ENCODE results near the gene ELFN1. TPM values are rescaled to one million over a fixed set of nuclear protein-coding genes. Genes with fewer than 3 reads are reported as not detected.

Gene ELFN1
- total RNA-seq, 1 donor: 12.7 TPM

DNA sequence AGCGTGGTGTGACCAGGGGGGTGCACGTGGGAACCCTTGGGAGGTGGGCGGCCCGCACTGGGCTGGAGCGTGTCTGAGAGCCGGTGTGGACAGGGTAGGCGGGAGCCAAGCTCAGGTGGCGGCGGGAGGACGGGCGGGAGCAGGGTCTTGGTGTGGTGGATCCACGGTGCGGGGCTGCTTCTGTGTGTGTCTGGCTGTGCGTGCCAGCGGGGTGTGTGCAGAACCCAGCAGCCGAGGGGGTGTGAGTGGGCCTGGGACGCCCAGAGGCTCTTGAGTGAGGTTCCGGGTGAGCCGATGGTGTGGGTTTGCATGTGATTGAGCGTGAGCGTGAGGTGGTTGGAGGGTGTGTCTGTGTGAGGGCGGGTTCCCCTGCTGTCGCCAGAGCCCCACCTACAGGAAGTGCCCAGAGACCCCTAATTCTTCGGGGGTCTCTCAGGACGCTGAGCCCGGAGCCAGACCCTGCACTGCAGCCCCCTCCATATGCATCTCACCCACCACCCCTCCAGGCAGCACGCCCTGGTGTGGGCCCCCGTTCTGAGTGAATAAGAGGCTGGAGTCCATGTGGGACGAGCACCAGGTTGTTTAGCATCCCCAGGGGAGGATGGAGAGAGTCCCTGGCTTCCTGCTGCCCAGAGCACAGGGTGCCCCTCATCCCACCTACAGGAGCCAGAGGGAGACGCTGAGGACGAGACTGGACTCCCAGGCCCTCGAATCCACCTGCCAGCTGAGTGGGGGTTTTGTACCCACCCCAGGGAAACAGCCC, 78.2 kb downstream of the ELFN1 start:
- no peak overlapping the region for H2AFZ ChIP-seq (ENCODE audit: low read length)
- peak; percentile 73 for DNase-seq (ENCODE audit: insufficient read length, low spot score, missing footprints)

GRCh38 chr7:1748839-1749173, 78.7 kb downstream of the ELFN1 start:
- no peak overlapping the region for H3K4me3 ChIP-seq (ENCODE audit: insufficient read depth, low read length)
- peaks cover 25% of the 10 kb centered on the region for H3K27me3 ChIP-seq (ENCODE audit: insufficient read depth, low read length)
- H3K9me3 ChIP-seq (ENCODE audit: low read depth, low read length): no peaks in the 10 kb centered on the region
- no peak overlapping the region for H2AFZ ChIP-seq (ENCODE audit: low read length)
- no peaks in the 10 kb centered on the region for H3K79me2 ChIP-seq (ENCODE audit: insufficient read depth, low read length)
- H3K36me3 ChIP-seq (ENCODE audit: insufficient read depth, low read length): no peaks in the 10 kb centered on the region
- H3K27ac ChIP-seq (ENCODE audit: low read depth, low read length): no peak overlapping the region
- DNase-seq (ENCODE audit: insufficient read length, low spot score, missing footprints): no peak
- no peak overlapping the region for H3K4me2 ChIP-seq (ENCODE audit: insufficient read depth, low read length)
- no peak for TF ChIP-seq CTCF (IDR thresholded peaks at IDR 0.05; ENCODE audit: extremely low read depth, low read depth, low read length)
- no peaks in the 10 kb centered on the region for H4K20me1 ChIP-seq (ENCODE audit: insufficient read depth, low read length)
- H3K4me1 ChIP-seq (ENCODE audit: insufficient read depth, low read length): no peaks in the 10 kb centered on the region

More for the DNA sequence above, 78.2 kb downstream of the ELFN1 start:
- Histone ChIP-seq H3K36me3 (ENCODE audit: insufficient read depth, low read length) (no peaks in the 10 kb centered on the region), H4K20me1 (ENCODE audit: insufficient read depth, low read length) (no peaks in the 10 kb centered on the region), H3K4me2 (ENCODE audit: insufficient read depth, low read length) (no peak overlapping the region), H3K4me1 (ENCODE audit: insufficient read depth, low read length) (no peaks in the 10 kb centered on the region), H3K79me2 (ENCODE audit: insufficient read depth, low read length) (no peaks in the 10 kb centered on the region), H3K9me3 (ENCODE audit: low read depth, low read length) (no peaks in the 10 kb centered on the region), H3K27me3 (ENCODE audit: insufficient read depth, low read length) (peaks cover 25% of the 10 kb centered on the region), H3K27ac (ENCODE audit: low read depth, low read length) (no peak overlapping the region), H3K4me3 (ENCODE audit: insufficient read depth, low read length) (no peak overlapping the region)
- no peak for TF ChIP-seq CTCF (IDR thresholded peaks at IDR 0.05; ENCODE audit: extremely low read depth, low read depth, low read length)

GRCh38 chr7:1749351-1749863, 79.3 kb downstream of the ELFN1 start:
- peak; percentile 65 for DNase-seq (ENCODE audit: insufficient read length, low spot score, missing footprints)
- H4K20me1 ChIP-seq (ENCODE audit: insufficient read depth, low read length): no peaks in the 10 kb centered on the region
- H3K27me3 ChIP-seq (ENCODE audit: insufficient read depth, low read length): peaks cover 29% of the 10 kb centered on the region
- no peaks in the 10 kb centered on the region for H3K4me1 ChIP-seq (ENCODE audit: insufficient read depth, low read length)
- TF ChIP-seq CTCF (IDR thresholded peaks at IDR 0.05; ENCODE audit: extremely low read depth, low read depth, low read length): no peak
- no peaks in the 10 kb centered on the region for H3K9me3 ChIP-seq (ENCODE audit: low read depth, low read length)
- H3K27ac ChIP-seq (ENCODE audit: low read depth, low read length): no peak overlapping the region
- H3K4me2 ChIP-seq (ENCODE audit: insufficient read depth, low read length): no peak overlapping the region
- no peaks in the 10 kb centered on the region for H3K36me3 ChIP-seq (ENCODE audit: insufficient read depth, low read length)
- no peaks in the 10 kb centered on the region for H3K79me2 ChIP-seq (ENCODE audit: insufficient read depth, low read length)
- no peak overlapping the region for H3K4me3 ChIP-seq (ENCODE audit: insufficient read depth, low read length)
- no peak overlapping the region for H2AFZ ChIP-seq (ENCODE audit: low read length)

GRCh38 chr7:1749864-1750466, 79.9 kb downstream of the ELFN1 start:
- Histone ChIP-seq H3K36me3 (ENCODE audit: insufficient read depth, low read length) (no peaks in the 10 kb centered on the region), H3K79me2 (ENCODE audit: insufficient read depth, low read length) (no peaks in the 10 kb centered on the region), H2AFZ (ENCODE audit: low read length) (no peak overlapping the region), H3K4me2 (ENCODE audit: insufficient read depth, low read length) (no peak overlapping the region), H3K9me3 (ENCODE audit: low read depth, low read length) (no peaks in the 10 kb centered on the region), H3K27me3 (ENCODE audit: insufficient read depth, low read length) (peaks cover 29% of the 10 kb centered on the region), H3K4me3 (ENCODE audit: insufficient read depth, low read length) (no peak overlapping the region), H4K20me1 (ENCODE audit: insufficient read depth, low read length) (no peaks in the 10 kb centered on the region), H3K4me1 (ENCODE audit: insufficient read depth, low read length) (no peaks in the 10 kb centered on the region), H3K27ac (ENCODE audit: low read depth, low read length) (no peak overlapping the region)
- no peak for TF ChIP-seq CTCF (IDR thresholded peaks at IDR 0.05; ENCODE audit: extremely low read depth, low read depth, low read length)
- DNase-seq (ENCODE audit: insufficient read length, low spot score, missing footprints): peak; percentile 87

Data from osteoblast (primary cell).